ENCODE data around the gene CIB4. TPM values are rescaled to one million over a fixed set of nuclear protein-coding genes. Genes with fewer than 3 reads are reported as not detected.

CIB4 gene
- total and polyA plus RNA-seq, 4 donors: 1.3 TPM; not detected in 3

DNA sequence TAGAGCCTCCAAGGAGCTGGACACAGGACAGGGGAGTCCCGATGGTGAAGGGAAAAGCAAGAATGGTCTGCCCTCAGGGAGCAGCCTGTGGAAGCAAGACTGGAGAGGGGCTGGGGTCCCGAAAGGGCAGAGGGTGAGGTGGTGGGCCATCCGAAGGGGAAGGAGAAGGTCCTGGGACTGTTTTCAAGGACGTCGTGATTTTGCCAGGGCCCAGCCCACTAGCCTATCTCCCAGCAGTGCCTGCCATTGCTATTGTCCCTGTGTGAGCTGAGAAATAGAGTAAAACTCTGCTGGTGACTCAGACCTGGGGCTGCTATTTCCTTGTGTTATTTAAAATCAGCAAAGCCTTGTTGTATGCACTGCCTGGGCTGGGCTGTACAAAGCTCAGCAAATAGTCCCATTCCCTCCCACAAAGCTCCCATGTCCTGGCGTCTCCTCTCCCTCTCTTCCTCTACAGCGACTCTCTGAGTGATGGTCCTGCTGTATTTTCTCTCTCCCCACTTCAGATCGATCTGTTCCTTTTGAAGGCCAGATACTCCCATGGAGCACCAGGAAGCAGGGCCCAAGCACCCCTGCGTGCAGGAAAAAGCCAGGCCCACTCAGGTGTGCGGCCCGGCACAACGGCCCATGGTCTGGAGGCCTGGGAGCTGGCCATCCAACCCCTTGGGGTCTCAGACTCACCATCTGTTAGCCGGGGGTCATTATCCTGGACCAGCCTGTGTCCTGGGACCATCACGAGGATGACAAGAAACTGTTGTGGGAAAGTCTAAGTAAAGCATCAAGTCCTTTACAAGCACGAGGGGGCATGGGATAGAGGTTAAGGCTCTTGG is 98.3 kb downstream of the CIB4 start:
- DNase-seq (no peak), ATAC-seq (ENCODE audit: insufficient read depth, low FRiP score) (no peak)
- TF ChIP-seq CTCF (IDR thresholded peaks at IDR 0.05; ENCODE audit: control extremely low read depth, extremely low read depth): no peak
- H3K36me3 ChIP-seq (ENCODE audit: control insufficient read depth in 4 of 4, insufficient read depth in 4 of 4, low read length in 4 of 4): no peaks in the 10 kb centered on the region
- no peaks in the 10 kb centered on the region for H3K9me3 ChIP-seq (ENCODE audit: control insufficient read depth in 4 of 4, insufficient read depth in 3 of 4, low read length in 3 of 4)
- H3K27me3 ChIP-seq (ENCODE audit: control insufficient read depth in 3 of 3, insufficient read depth in 3 of 3, low read length in 2 of 3): peaks cover 0 to 2% (median 0%) of the 10 kb centered on the region in 3 donors
- H3K4me3 ChIP-seq: no peak overlapping the region
- no peaks in the 10 kb centered on the region for H3K4me1 ChIP-seq (ENCODE audit: control insufficient read depth in 5 of 5, insufficient read depth in 5 of 5, low read length in 5 of 5)
- no peak overlapping the region for H3K27ac ChIP-seq (ENCODE audit: low read depth in 1 of 2, low read length in 1 of 2)
- WGBS, 2 donors: 81 to 86% methylated on average over 15 of the region's 15 CpGs
- H3K9ac ChIP-seq (ENCODE audit: insufficient read depth in 1 of 2, low read length in 2 of 2): no peak overlapping the region

- Histone ChIP-seq H3K9me3 (ENCODE audit: control insufficient read depth in 4 of 4, insufficient read depth in 3 of 4, low read length in 3 of 4) (no peaks in the 10 kb centered on the region), H3K36me3 (ENCODE audit: control insufficient read depth in 4 of 4, insufficient read depth in 4 of 4, low read length in 4 of 4) (no peaks in the 10 kb centered on the region), H3K4me3 (no peak overlapping the region), H3K27ac (ENCODE audit: low read depth in 1 of 2, low read length in 1 of 2) (no peak overlapping the region), H3K4me1 (ENCODE audit: control insufficient read depth in 5 of 5, insufficient read depth in 5 of 5, low read length in 5 of 5) (no peaks in the 10 kb centered on the region), H3K9ac (ENCODE audit: insufficient read depth in 1 of 2, low read length in 2 of 2) (no peak overlapping the region), H3K27me3 (ENCODE audit: control insufficient read depth in 3 of 3, insufficient read depth in 3 of 3, low read length in 2 of 3) (peaks cover 0 to 2% (median 0%) of the 10 kb centered on the region in 3 donors)
- ATAC-seq (ENCODE audit: insufficient read depth, low FRiP score): no peak
- TF ChIP-seq CTCF (IDR thresholded peaks at IDR 0.05; ENCODE audit: control extremely low read depth, extremely low read depth): no peak
- no peak for DNase-seq
- WGBS, 2 donors: 83 to 88% methylated on average over 5 of the region's 5 CpGs
Observed at GRCh38 chr2:26542194-26542455, 99.0 kb downstream of the CIB4 start.

DNA sequence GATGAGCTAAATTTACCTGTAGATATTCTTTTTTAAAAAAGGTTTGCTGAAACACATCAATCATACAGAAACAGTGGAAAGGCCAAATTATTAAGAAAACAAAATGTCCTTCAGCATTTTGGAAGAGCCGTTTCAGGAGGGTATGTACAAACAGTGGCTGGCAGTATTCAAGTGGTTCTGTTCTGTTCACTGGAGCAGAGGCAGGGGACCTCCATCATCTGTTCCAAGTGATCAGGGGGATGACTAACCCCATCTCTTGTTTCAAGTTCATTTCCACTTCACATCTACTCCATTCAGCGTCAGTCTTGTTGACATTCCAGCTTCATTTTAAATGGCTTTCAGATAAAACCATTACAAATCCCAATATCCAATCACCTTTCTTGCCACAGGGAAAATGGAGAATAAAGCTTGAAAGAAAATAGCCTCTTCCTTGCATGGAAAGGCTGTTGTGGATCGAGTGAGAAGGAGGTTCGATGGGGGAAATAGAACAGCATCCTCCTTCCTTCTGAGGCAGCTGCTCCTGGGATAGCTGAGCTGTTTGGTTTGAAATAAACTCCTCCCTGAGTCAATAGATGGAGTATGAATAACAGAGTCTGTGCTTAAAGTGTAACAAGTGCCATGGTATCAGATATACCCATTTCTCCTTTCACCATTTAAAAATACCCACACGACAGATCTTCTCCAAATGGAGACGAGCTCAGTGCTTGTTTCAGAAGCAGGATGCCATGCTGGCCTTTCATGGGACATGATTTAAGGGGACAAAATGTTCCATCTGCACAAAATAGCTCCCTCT is 99.6 kb downstream of the CIB4 start:
- ATAC-seq (ENCODE audit: insufficient read depth, low FRiP score) (no peak), DNase-seq (no peak)
- no peaks in the 10 kb centered on the region for H3K9me3 ChIP-seq (ENCODE audit: control insufficient read depth in 4 of 4, insufficient read depth in 3 of 4, low read length in 3 of 4)
- H3K4me3 ChIP-seq: no peak overlapping the region
- H3K4me1 ChIP-seq (ENCODE audit: control insufficient read depth in 5 of 5, insufficient read depth in 5 of 5, low read length in 5 of 5): no peaks in the 10 kb centered on the region
- no peak for TF ChIP-seq CTCF (IDR thresholded peaks at IDR 0.05; ENCODE audit: control extremely low read depth, extremely low read depth)
- H3K27ac ChIP-seq (ENCODE audit: low read depth in 1 of 2, low read length in 1 of 2): no peak overlapping the region
- H3K9ac ChIP-seq (ENCODE audit: insufficient read depth in 1 of 2, low read length in 2 of 2): no peak overlapping the region
- WGBS, 2 donors: 62 to 80% methylated on average over 6 of the region's 6 CpGs
- peaks cover 0 to 2% (median 0%) of the 10 kb centered on the region in 3 donors for H3K27me3 ChIP-seq (ENCODE audit: control insufficient read depth in 3 of 3, insufficient read depth in 3 of 3, low read length in 2 of 3)
- H3K36me3 ChIP-seq (ENCODE audit: control insufficient read depth in 4 of 4, insufficient read depth in 4 of 4, low read length in 4 of 4): no peaks in the 10 kb centered on the region
